H1 (cell line): ENCODE measurements around the gene CHRNA1. TPM values are rescaled to one million over a fixed set of nuclear protein-coding genes. Genes with fewer than 3 reads are reported as not detected.

ENCODE experiments used
- BRCA1 ChIP-seq: IDR thresholded peaks from 2 replicates; pipeline ENCODE4 v1.6.1; 2012; ENCODE audit warnings: low read depth, low read length, improper control_type of control experiment
- CEBPB ChIP-seq: IDR thresholded peaks from 2 replicates; pipeline ENCODE4 v1.6.1; 2012; ENCODE audit warnings: low read depth, low read length
- EP300 ChIP-seq, 2 experiments: IDR thresholded peaks; 1 replicate in 1 of 2; 2 replicates in 1 of 2; pipeline ENCODE4 v1.6.1; 2011 to 2012; ENCODE audit warnings: low read depth in 2 of 2, low read length in 2 of 2, mild to moderate bottlenecking in 2 of 2, borderline replicate concordance in 1 of 2, inconsistent platforms in 1 of 2, moderate library complexity in 1 of 2
- SP2 ChIP-seq: IDR thresholded peaks from 2 replicates; pipeline ENCODE4 v1.6.1; 2012; ENCODE audit warnings: mild to moderate bottlenecking, low read length, inconsistent platforms
- SRF ChIP-seq: IDR thresholded peaks from 2 replicates; pipeline ENCODE4 v1.6.1; 2011; ENCODE audit warnings: mild to moderate bottlenecking, low read depth, low read length, moderate library complexity
- SUZ12 ChIP-seq: fragments of 200-600 bp; sonication (generic); IDR thresholded peaks from 2 replicates; pipeline ENCODE4 v1.6.1; 2012; ENCODE audit warnings: mild to moderate bottlenecking, inconsistent platforms, low read length, moderate library complexity, mixed read lengths
- TCF12 ChIP-seq: IDR thresholded peaks from 2 replicates; pipeline ENCODE4 v1.6.1; 2011; ENCODE audit warnings: low read depth, mild to moderate bottlenecking, low read length
- TEAD4 ChIP-seq: IDR thresholded peaks from 2 replicates; pipeline ENCODE4 v1.6.1; 2012; ENCODE audit warnings: low read depth, low read length, inconsistent platforms, mixed read lengths
- polyA plus RNA-seq, 7 experiments: library from polyadenylated mRNA; depleted of rRNA in 3 of 7; stranded (reverse) in 5 of 7; unstranded in 2 of 7; fragments of >200 nt in 5 of 7; fragments of 200-250 nt in 2 of 7; gene quantifications; 1 replicate in 5 of 7; 2 replicates in 1 of 7; 4 replicates in 1 of 7; pipeline versions ENCODE4 v1.2.1 to v1.2.3, GENCODE V29; 2011 to 2013; ENCODE audit warnings: missing spikeins in 2 of 7, mixed read lengths in 2 of 7
- total RNA-seq: library from RNA; stranded (reverse); fragmentation: NEBNext Ultra II Directional; extraction: Animal tissue kit (Norgen Biotek cat#: 25700); gene quantifications from 2 replicates; pipeline ENCODE4 v1.2.1, GENCODE V29; 2021
- TF ChIP-seq, protein P1 (sequence below): IDR thresholded peaks from 2 replicates; pipeline ENCODE4 v1.6.1; 2011; ENCODE audit warnings: low read length, improper control_type of control experiment
- TF ChIP-seq, protein P2 (sequence below), 3 experiments: IDR thresholded peaks; 1 replicate in 2 of 3; 2 replicates in 1 of 3; pipeline versions ENCODE4 v1.5.1 to v1.6.1; 2011; ENCODE audit warnings: low read length in 3 of 3, mild to moderate bottlenecking in 3 of 3, inconsistent platforms in 2 of 3, low read depth in 1 of 3, moderate library complexity in 1 of 3; ENCODE audit not compliant: insufficient read depth in 1 of 3; ENCODE audit errors: control extremely low read depth in 1 of 3

CHRNA1 gene
- total and polyA plus RNA-seq, 2 of the 8 experiments (the other 6 are each of a cell fraction or from before 2014, with no cell fraction given): 0.11 to 0.15 TPM

DNA sequence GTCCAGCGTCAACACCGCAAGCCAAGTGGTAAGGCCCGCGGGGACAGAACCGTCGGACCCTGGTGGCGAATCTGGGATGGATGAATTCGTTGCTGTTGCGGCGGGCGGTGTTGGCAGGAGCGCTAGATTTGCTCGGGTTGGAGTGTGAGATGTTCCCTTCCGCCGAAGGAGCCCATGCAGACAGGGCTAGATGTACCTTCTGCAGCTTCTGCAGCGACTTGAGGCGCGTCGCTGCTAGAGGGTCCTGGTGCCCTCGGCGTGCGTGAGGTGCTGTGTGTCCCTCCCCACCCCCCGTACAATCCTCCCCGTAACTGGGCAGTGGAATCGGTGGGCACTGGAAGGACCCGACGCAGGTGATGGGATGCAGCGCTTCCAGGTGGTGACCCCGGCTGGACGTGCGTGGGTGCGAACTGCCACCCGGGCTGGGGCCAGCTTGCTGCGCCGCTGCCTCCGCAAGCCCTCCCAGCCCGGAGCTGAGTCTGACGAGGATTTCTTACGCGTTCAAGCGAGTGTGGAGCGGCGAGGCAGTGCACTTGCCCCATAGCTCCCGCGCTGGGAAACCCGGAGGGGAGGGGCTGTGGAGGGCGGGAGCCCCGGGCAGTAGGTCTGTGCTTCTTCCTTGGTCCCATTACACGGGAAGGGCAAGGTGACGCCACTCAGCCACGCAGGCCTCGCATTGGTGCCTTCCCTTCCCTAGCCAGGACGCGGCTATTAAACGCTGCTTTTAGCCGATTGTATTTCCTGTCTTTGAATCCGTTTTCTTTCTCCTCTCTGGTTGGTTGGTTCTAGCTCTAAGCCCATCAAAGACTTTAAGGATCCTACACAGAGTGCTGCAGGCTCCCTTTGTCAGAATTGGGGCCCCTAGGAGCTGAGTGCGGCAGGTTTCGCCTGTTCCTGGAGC, 34.2 kb downstream of the CHRNA1 start (continued):
- TF ChIP-seq TCF12: no peak
- peak; percentile 1; the same call in 1 of the 2 replicates for TF ChIP-seq TEAD4
- TF ChIP-seq BRCA1: no peak
- peak; percentile 68; the same call in 1 of the 2 replicates for TF ChIP-seq SUZ12
- TF ChIP-seq, protein P1, sequence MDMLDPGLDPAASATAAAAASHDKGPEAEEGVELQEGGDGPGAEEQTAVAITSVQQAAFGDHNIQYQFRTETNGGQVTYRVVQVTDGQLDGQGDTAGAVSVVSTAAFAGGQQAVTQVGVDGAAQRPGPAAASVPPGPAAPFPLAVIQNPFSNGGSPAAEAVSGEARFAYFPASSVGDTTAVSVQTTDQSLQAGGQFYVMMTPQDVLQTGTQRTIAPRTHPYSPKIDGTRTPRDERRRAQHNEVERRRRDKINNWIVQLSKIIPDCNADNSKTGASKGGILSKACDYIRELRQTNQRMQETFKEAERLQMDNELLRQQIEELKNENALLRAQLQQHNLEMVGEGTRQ: 0 out of 2 replicates have a peak, but pooled peaks have one; percentile 2
- TF ChIP-seq, protein P2, sequence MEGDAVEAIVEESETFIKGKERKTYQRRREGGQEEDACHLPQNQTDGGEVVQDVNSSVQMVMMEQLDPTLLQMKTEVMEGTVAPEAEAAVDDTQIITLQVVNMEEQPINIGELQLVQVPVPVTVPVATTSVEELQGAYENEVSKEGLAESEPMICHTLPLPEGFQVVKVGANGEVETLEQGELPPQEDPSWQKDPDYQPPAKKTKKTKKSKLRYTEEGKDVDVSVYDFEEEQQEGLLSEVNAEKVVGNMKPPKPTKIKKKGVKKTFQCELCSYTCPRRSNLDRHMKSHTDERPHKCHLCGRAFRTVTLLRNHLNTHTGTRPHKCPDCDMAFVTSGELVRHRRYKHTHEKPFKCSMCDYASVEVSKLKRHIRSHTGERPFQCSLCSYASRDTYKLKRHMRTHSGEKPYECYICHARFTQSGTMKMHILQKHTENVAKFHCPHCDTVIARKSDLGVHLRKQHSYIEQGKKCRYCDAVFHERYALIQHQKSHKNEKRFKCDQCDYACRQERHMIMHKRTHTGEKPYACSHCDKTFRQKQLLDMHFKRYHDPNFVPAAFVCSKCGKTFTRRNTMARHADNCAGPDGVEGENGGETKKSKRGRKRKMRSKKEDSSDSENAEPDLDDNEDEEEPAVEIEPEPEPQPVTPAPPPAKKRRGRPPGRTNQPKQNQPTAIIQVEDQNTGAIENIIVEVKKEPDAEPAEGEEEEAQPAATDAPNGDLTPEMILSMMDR (IDR thresholded peaks at IDR 0.05; ENCODE audit: control extremely low read depth in 1 of 3, insufficient read depth in 1 of 3, low read depth in 1 of 3, low read length in 3 of 3): 0 out of 4 replicates have a peak, but pooled peaks of 1 of the 3 experiments have one; percentile 11
- TF ChIP-seq EP300 (IDR thresholded peaks at IDR 0.05; ENCODE audit: borderline replicate concordance in 1 of 2, low read depth in 2 of 2, low read length in 2 of 2): no peak
- no peak for TF ChIP-seq SP2
- TF ChIP-seq SRF: no peak
- TF ChIP-seq CEBPB: no peak
